ENCODE data around the gene SIRPG.

SIRPG gene

DNA sequence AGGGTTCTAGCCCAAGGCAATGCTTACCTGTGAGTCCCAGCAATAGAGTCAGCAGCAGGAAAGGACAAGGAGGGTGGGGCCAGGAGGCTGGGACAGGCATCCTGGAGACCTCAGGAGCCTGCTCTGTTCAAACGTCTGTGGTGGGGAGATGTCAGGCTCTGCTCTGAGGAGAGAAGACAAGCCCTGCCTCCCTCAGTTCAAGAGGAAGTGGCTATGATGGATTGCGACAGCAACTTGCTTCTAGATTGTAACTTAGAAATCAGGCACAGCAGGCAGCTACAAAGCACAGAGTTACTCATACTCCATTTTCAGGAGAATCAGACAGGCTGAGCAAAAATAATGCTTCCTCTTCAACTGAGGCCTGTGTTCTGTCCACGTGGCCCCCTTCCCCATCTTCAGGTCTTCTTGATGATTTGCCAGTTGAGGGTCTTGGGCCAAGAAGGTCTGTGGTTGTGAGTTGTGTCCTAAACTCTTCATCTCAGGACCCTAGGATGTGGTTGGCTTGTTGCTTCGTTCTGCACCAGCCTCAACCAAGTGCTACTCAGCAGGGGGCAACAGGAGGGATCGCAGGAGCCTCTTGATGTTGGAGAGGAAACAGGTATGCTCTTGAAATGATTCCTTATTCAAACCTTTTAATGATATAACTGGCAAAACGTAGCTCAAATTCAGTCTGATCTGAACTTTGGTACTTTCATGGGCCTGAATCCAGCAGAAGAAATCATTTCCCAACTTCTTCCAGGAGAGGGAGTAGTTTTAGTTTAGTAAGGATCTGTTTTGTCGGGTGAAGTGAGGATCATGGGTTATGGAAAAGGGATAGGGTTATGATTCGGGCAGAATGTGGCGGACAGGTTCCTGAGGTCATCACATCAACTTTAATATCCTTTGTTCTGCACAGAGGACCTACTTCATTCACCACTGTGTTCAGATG, 68.8 kb downstream of the SIRPG start:
- no peak for DNase-seq

DNA sequence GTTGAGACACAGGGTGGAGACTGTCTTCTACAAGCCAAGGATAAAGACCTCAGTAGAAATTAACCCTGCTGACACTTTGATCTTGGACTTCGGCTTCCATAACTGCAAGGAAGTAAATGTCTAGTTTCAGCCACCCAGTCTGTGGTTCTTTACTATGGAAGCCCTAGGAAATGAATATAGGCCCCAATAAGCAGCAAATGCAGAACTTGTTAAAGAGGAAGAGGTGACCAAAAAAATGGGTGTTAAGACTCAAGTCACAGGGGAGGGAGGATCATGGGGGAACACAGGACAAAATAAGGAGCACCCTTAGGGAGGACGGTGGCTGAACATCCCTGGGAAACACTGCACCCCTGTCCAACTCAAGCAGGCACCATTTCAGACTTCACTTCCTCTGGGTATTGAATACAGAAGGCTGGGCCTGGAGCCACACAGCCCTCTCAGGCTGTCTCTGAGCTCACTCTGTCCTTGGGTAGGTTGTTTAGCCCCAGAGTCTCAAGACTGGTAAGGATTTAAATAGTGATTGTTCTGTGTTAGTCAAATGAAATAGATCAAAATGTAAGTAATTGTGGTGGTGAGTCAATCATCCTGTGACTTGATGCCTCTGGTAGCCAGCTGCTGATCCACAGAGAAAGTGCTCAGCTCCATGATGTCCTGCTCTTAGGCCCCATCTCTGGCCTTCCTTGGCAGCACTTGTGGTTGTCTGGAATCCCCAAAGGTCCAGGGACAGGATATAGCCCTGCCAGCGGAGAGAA, 69.6 kb downstream of the SIRPG start:
- DNase-seq = no peak

DNA sequence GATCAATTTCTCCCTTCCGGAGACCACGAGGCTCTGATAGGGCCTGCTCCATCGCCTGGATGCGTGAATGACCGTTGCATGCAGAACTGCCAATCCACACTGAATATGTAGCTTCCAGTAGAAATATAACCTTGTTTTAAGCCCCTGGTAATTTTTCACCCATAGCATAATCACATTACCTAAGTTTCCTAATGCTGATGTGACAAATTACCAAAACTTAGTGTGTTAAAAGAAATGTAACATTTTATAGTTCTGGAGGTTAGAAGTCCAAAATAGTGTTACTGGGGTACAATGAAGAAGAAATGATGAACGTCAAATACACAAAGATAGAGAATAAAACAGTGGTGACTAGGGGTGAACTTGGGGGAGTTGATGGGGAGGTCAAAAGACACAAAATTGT, 78.1 kb downstream of the SIRPG start:
- DNase-seq = no peak

All from kidney glomerular epithelial cell (primary cell).